Esophagus squamous epithelium (tissue), 5 donors: ENCODE measurements around the gene MAEA. TPM values are rescaled to one million over a fixed set of nuclear protein-coding genes. Genes with fewer than 3 reads are reported as not detected.

Source experiments
- DNase-seq: peaks from one replicate; lab custom pipeline; 2025; lab: John Stamatoyannopoulos, UW
- H3K27ac ChIP-seq, 4 donors: fragments of 200-600 bp; sonication (generic); one replicate each; pipeline ENCODE4 v1.5.1; 2016 to 2019; ENCODE audit warnings: mild to moderate bottlenecking in 1 of 4
- H3K27me3 ChIP-seq, 4 donors: fragments of 200-600 bp; sonication (generic); 1 replicate in 3 of 4; 2 replicates in 1 of 4; pipeline versions ENCODE4 v1.5.1 to v1.6.0; 2017 to 2021; ENCODE audit warnings: antibody characterized with exemption in 1 of 4
- H3K36me3 ChIP-seq, 3 donors: fragments of 200-600 bp; sonication (generic); one replicate each; pipeline ENCODE4 v1.5.1; 2016 to 2019
- H3K4me1 ChIP-seq, 3 donors: fragments of 200-600 bp; sonication (generic); one replicate each; pipeline ENCODE4 v1.5.1; 2017 to 2019
- H3K4me3 ChIP-seq, 4 donors: fragments of 200-600 bp; sonication (generic); 1 replicate in 3 of 4; 2 replicates in 1 of 4; pipeline ENCODE4 v1.5.1; 2016 to 2019; ENCODE audit warnings: mild to moderate bottlenecking in 2 of 4, moderate library complexity in 1 of 4
- H3K9me3 ChIP-seq, 3 donors: fragments of 200-600 bp; sonication (generic); one replicate each; pipeline ENCODE4 v1.5.1; 2016 to 2019
- POLR2A ChIP-seq, 4 donors: fragments of 450-650 bp; IDR thresholded peaks; one replicate each; pipeline ENCODE4 v1.6.1; 2017; ENCODE audit warnings: antibody characterized with exemption in 4 of 4, mild to moderate bottlenecking in 4 of 4, moderate library complexity in 3 of 4
- WGBS, 2 donors: methylation state at CpG; one replicate each; pipeline ENCODE4 v1.1.5; 2018; 5-methylcytosine and 5-hydroxymethylcytosine counted together
- intact Hi-C: fragments of 100-400 bp; cut with DNase I; formaldehyde crosslinking; loops from one replicate; pipeline ENCODE4 v1.15.0; 2022
- total RNA-seq, 4 donors: library from RNA; depleted of rRNA; stranded (reverse); fragments of >200 nt; gene quantifications; one replicate each; pipeline ENCODE4 v1.1.0, GENCODE V29; 2016
- TF ChIP-seq, protein P1 (sequence below), 6 experiments: fragments of 450-650 bp in 4 of 6; fragments of 200-600 bp in 2 of 6; sonication (generic) in 2 of 6; IDR thresholded peaks; one replicate each; pipeline ENCODE4 v1.5.1; 2016 to 2019; ENCODE audit warnings: antibody characterized with exemption in 6 of 6, mild to moderate bottlenecking in 4 of 6, moderate library complexity in 4 of 6
- donor health status: DM: yes; HTN: yes; CAD: no.

The MAEA gene
- 10 to 100 TPM; 56.6 to 78.7 (median 67.5) TPM for total RNA-seq

DNA sequence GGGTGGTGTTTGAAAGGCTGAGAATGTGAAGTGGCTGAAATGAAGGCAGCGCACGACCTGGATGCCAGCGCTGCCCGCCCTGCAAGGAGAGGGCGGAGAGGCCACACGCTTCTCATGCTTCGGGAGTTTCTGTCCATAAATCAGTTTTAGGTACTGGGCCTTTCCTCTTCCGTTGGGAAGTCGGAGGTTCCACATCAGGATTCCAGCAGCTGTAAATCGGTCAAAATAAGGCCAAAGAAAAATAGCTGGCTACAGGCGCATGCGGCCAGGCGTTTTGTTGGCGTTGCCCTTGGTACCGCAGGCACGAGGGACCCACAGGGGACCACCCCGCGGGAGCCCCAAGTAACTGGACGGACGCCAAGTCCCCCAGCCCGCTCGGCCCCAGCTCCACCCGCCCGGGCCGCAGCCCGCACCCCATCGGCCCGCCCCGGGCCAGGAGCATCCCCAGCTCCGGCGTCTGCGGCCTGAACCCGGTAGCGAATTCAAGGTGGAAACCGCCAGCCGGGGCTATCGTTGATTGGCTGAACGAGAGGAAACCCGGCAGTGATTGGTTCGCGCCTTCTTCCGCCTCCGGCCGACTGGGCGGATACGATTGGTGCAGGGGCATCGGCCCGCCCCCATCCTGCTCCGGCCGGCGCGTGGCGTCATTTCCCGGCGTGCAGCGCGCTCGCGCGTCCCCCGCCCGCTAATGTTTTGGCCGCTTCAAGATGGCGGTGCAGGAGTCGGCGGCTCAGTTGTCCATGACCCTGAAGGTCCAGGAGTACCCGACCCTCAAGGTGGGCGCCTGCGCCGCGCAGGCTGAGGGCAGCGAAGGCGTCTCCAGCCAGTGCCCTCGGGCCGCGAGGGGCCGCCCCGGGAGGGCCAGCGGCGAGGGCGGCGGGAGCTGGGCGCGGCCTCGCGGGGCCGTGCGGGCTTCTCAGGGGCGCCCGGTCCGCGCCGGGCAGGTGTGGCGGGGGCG is at the start of gene MAEA:
Gene MAEA (plus strand): TSS at position 685 of the 958 bp plus-strand sequence. CDS start 23 bp downstream, at position 708.
- TF ChIP-seq, protein P1, sequence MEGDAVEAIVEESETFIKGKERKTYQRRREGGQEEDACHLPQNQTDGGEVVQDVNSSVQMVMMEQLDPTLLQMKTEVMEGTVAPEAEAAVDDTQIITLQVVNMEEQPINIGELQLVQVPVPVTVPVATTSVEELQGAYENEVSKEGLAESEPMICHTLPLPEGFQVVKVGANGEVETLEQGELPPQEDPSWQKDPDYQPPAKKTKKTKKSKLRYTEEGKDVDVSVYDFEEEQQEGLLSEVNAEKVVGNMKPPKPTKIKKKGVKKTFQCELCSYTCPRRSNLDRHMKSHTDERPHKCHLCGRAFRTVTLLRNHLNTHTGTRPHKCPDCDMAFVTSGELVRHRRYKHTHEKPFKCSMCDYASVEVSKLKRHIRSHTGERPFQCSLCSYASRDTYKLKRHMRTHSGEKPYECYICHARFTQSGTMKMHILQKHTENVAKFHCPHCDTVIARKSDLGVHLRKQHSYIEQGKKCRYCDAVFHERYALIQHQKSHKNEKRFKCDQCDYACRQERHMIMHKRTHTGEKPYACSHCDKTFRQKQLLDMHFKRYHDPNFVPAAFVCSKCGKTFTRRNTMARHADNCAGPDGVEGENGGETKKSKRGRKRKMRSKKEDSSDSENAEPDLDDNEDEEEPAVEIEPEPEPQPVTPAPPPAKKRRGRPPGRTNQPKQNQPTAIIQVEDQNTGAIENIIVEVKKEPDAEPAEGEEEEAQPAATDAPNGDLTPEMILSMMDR (IDR thresholded peaks at IDR 0.05), result peak in 1 of 6 experiments; percentile 21
- peak in 3 of 4 donors; percentile 40 to 90 (median 76) for TF ChIP-seq POLR2A (IDR thresholded peaks at IDR 0.05)
- 1 to 11% methylated on average over 8 to 26 of the region's 95 CpGs for WGBS, 2 donors
- intact Hi-C loops, result loop anchor here (5.0 kb wide), 1 partner anchor 58 kb away; the partner anchor contains the start of gene UVSSA
- Histone ChIP-seq H3K27me3 (no peaks in the 10 kb centered on the region), H3K9me3 (no peaks in the 10 kb centered on the region), H3K36me3 (no peaks in the 10 kb centered on the region), H3K27ac (peak within 1 kb of the TSS; percentile 96 to 100 (median 98)), H3K4me3 (peak within 1 kb of the TSS; percentile 80 to 98 (median 92)), H3K4me1 (peaks cover 19 to 51% (median 37%) of the 10 kb centered on the region in 3 donors)
- DNase-seq, result peak; percentile 73

DNA sequence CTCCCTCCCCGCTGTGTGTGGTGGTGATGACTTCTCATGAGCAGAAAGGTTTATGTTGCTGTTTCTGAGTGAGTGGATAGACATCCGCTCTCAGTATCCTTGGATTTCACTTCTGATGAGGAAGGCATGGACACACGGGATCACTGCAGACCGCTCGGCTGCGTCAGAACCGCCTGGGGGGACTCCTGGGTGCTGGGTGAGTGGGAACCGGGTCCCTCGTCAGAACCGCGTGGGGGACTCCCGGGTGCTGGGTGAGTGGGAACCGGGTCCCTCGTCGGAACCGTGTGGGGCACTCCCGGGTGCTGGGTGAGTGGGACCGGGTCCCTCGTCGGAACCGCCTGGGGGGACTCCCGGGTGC is 49.8 kb upstream of the MAEA start:
- TF ChIP-seq POLR2A (IDR thresholded peaks at IDR 0.05), result no peak
- TF ChIP-seq, protein P1 (IDR thresholded peaks at IDR 0.05), result no peak
- no peak overlapping the region for H3K4me3 ChIP-seq
- H3K27ac ChIP-seq, result no peak overlapping the region
- 90 to 95% methylated on average over 2 to 7 of the region's 22 CpGs for WGBS, 2 donors
- H3K9me3 ChIP-seq, result no peaks in the 10 kb centered on the region
- peaks cover 32 to 76% (median 33%) of the 10 kb centered on the region in 3 donors for H3K36me3 ChIP-seq
- H3K4me1 ChIP-seq, result peaks cover 35 to 59% (median 38%) of the 10 kb centered on the region in 3 donors
- no peaks in the 10 kb centered on the region for H3K27me3 ChIP-seq
- intact Hi-C loops, result no loop called here
- DNase-seq, result no peak

DNA sequence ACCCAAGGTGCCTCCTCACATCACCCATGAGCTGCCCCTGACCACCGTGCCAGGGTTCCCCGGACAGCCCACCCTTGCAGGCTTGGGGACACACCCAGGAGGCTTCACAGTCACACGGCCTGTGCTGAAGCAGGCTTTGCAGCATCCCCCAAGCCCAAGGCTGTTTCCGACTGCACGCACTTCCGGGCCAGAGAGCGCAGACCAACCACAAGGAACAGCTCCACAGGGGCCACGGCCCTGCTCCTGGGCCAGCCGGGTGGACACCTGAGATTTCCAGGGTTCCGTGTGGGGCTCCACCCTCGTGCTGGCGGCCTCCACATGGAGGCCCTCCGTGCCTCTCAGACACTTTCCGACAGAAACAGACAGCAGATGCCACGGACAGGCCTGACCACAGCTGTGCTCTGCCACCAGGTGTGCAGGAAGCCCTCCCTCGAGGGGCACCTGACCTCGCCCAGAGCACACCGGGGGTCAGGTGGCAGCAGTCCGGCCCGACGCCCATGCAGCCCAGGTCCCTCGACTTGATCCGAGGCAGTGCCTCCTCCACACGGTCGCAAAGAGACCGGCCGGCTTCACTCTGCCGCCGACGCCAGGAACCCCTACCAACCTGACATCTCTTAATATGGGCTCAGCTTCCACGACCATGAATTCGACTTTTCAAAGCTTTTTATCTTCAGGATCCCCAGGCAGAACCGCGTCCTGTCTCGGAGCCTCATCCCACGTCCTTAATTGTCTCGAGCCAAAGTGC is 48.8 kb upstream of the MAEA start:
- WGBS, 2 donors, result 86 to 87% methylated on average over 16 to 21 of the region's 37 CpGs
- Histone ChIP-seq H3K4me1 (peaks cover 39 to 59% (median 43%) of the 10 kb centered on the region in 3 donors), H3K27ac (no peak overlapping the region), H3K36me3 (peaks cover 23 to 67% (median 25%) of the 10 kb centered on the region in 3 donors), H3K27me3 (no peaks in the 10 kb centered on the region), H3K4me3 (no peak overlapping the region), H3K9me3 (no peaks in the 10 kb centered on the region)
- TF ChIP-seq, protein P1 (IDR thresholded peaks at IDR 0.05), result no peak
- no peak for TF ChIP-seq POLR2A (IDR thresholded peaks at IDR 0.05)
- intact Hi-C loops, result no loop called here
- no peak for DNase-seq

DNA sequence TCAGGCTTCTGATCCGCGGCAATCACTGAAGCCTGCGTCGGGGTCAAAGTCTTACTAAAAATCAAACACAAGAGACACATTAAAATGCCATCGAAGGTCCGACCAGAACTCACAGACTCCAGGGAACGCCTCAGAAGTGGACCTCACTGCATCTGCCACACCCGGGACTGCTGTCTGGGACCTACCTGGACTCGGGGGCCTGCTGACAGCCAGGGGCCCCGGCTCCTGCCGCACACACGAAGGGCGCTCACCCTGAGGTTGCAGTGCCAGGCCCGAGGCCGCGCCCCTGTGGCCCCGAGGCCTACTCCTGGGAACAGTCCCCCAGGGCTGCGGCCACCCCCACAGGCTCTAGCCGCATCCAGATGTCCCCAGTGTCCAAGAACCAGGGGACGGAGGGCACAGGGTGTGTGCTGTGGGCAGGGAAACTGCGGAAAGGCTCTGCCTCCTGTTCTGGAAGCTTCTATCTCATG is 48.2 kb upstream of the MAEA start:
- no peaks in the 10 kb centered on the region for H3K27me3 ChIP-seq
- H3K36me3 ChIP-seq, result peaks cover 18 to 61% (median 20%) of the 10 kb centered on the region in 3 donors
- DNase-seq, result no peak
- 82 to 88% methylated on average over 4 to 5 of the region's 21 CpGs for WGBS, 2 donors
- no peak overlapping the region for H3K4me3 ChIP-seq
- no peaks in the 10 kb centered on the region for H3K9me3 ChIP-seq
- H3K27ac ChIP-seq, result no peak overlapping the region
- intact Hi-C loops, result no loop called here
- no peak for TF ChIP-seq POLR2A (IDR thresholded peaks at IDR 0.05)
- TF ChIP-seq, protein P1 (IDR thresholded peaks at IDR 0.05), result no peak
- H3K4me1 ChIP-seq, result peaks cover 45 to 59% (median 49%) of the 10 kb centered on the region in 3 donors
